SK-N-MC (cell line): ENCODE measurements around the gene FIBCD1.
A peak's percentile ranks its signal among the peaks of the same experiment; 100 is the strongest.

Source experiments
- DNase-seq: peaks from one replicate; pipeline ENCODE4 v3.0.0-alpha.2; 2011; ENCODE audit warnings: low read depth, low spot score
- H3K27ac ChIP-seq: fragments of 200-600 bp; sonication (generic); 2 replicates; pipeline ENCODE4 v1.5.1; 2016; ENCODE audit warnings: mixed run types
- H3K36me3 ChIP-seq: fragments of 200-600 bp; sonication (generic); 2 replicates; pipeline ENCODE4 v1.6.1; 2017; ENCODE audit warnings: antibody characterized with exemption, low read length, mixed read lengths; ENCODE audit not compliant: insufficient read depth
- H3K4me3 ChIP-seq: fragments of 200-600 bp; sonication (generic); 2 replicates; pipeline ENCODE4 v1.5.1; 2016
- H3K9ac ChIP-seq: fragments of 200-600 bp; sonication (generic); 2 replicates; pipeline ENCODE4 v1.8.0; 2017; ENCODE audit warnings: mixed run types, mixed read lengths; ENCODE audit not compliant: insufficient read length
- H3K9me3 ChIP-seq: fragments of 200-600 bp; sonication (generic); 2 replicates; pipeline ENCODE4 v1.6.1; 2017; ENCODE audit warnings: low read depth, mild to moderate bottlenecking, antibody characterized with exemption, low read length, moderate library complexity, mixed read lengths
- EZH2 ChIP-seq: fragments of 200-600 bp; sonication (generic); IDR thresholded peaks from one replicate; pipeline ENCODE4 v1.6.1; 2017; ENCODE audit warnings: antibody characterized with exemption
- FOXP2 ChIP-seq: optimal IDR thresholded peaks from 2 replicates; pipeline ENCODE3; 2011; ENCODE audit warnings: mild to moderate bottlenecking, moderate library complexity; ENCODE audit not compliant: insufficient read depth; ENCODE audit errors: extremely low read length, control extremely low read depth
- POLR2AphosphoS5 ChIP-seq: IDR thresholded peaks from 2 replicates; pipeline ENCODE4 v1.6.1; 2012; ENCODE audit warnings: mild to moderate bottlenecking, low read depth, low read length, borderline replicate concordance

The FIBCD1 gene

DNA sequence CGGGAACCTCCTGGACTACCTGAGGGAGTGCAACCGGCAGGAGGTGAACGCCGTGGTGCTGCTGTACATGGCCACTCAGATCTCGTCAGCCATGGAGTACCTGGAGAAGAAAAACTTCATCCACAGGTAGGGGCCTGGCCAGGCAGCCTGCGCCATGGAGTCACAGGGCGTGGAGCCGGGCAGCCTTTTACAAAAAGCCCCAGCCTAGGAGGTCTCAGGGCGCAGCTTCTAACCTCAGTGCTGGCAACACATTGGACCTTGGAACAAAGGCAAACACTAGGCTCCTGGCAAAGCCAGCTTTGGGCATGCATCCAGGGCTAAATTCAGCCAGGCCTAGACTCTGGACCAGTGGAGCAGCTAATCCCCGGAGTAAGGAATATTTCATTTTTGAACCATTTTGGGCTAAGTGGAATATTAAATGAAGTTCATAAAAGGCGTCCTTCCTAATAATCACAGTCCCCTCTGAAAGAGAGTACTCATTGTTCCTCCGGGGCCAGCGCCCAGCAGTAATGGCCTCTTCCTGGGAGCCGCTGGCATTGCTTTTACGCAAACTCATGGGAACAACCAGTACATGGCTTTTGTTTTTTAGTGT, 66.0 kb downstream of the FIBCD1 start:
- no peak overlapping the region for H3K4me3 ChIP-seq
- peaks cover 74% of the 10 kb centered on the region for H3K36me3 ChIP-seq
- H3K27ac ChIP-seq: no peak overlapping the region
- no peak for DNase-seq
- no peak for TF ChIP-seq EZH2
- TF ChIP-seq FOXP2: no peak
- TF ChIP-seq POLR2AphosphoS5: no peak
- no peak overlapping the region for H3K9ac ChIP-seq
- H3K9me3 ChIP-seq: no peaks in the 10 kb centered on the region

- no peak overlapping the region for H3K27ac ChIP-seq
- H3K9ac ChIP-seq: no peak overlapping the region
- H3K36me3 ChIP-seq: peaks cover 73% of the 10 kb centered on the region
- no peak for TF ChIP-seq FOXP2
- TF ChIP-seq POLR2AphosphoS5: no peak
- TF ChIP-seq EZH2: no peak
- no peak overlapping the region for H3K4me3 ChIP-seq
- no peaks in the 10 kb centered on the region for H3K9me3 ChIP-seq
- no peak for DNase-seq
Observed at GRCh38 chr9:130872508-130872907, 66.5 kb downstream of the FIBCD1 start.

- Histone ChIP-seq H3K27ac (no peak overlapping the region), H3K36me3 (peaks cover 69% of the 10 kb centered on the region)
Observed at GRCh38 chr9:130872093-130872492, 67.0 kb downstream of the FIBCD1 start.

GRCh38 chr9:130871395-130872062, 67.5 kb downstream of the FIBCD1 start:
- Histone ChIP-seq H3K27ac (no peak overlapping the region), H3K9ac (no peak overlapping the region), H3K36me3 (peaks cover 65% of the 10 kb centered on the region), H3K4me3 (no peak overlapping the region), H3K9me3 (no peaks in the 10 kb centered on the region)
- TF ChIP-seq EZH2 (no peak), POLR2AphosphoS5 (no peak), FOXP2 (no peak)
- no peak for DNase-seq

More at GRCh38 chr9:130872093-130872492, 67.0 kb downstream of the FIBCD1 start:
- Histone ChIP-seq H3K9me3 (no peaks in the 10 kb centered on the region), H3K4me3 (no peak overlapping the region), H3K9ac (no peak overlapping the region)
- no peak for TF ChIP-seq EZH2
- TF ChIP-seq FOXP2: no peak
- TF ChIP-seq POLR2AphosphoS5: no peak
- DNase-seq: no peak

- H3K9ac ChIP-seq: no peak overlapping the region
- TF ChIP-seq POLR2AphosphoS5 (no peak), FOXP2 (no peak), EZH2 (no peak)
- no peak overlapping the region for H3K27ac ChIP-seq
- H3K4me3 ChIP-seq: no peak overlapping the region
- H3K36me3 ChIP-seq: peaks cover 65% of the 10 kb centered on the region
- no peak for DNase-seq
- H3K9me3 ChIP-seq: no peaks in the 10 kb centered on the region
Observed at GRCh38 chr9:130870491-130871381, 68.3 kb downstream of the FIBCD1 start.

GRCh38 chr9:130869250-130869649, 69.8 kb downstream of the FIBCD1 start:
- Histone ChIP-seq H3K9me3 (no peaks in the 10 kb centered on the region), H3K4me3 (no peak overlapping the region), H3K9ac (no peak overlapping the region), H3K27ac (no peak overlapping the region), H3K36me3 (peaks cover 66% of the 10 kb centered on the region)
- DNase-seq: peak; percentile 50
- TF ChIP-seq FOXP2: no peak
- no peak for TF ChIP-seq EZH2
- no peak for TF ChIP-seq POLR2AphosphoS5

- DNase-seq: no peak
- Histone ChIP-seq H3K4me3 (no peak overlapping the region), H3K36me3 (peaks cover 64% of the 10 kb centered on the region), H3K27ac (no peak overlapping the region), H3K9me3 (no peaks in the 10 kb centered on the region), H3K9ac (no peak overlapping the region)
- TF ChIP-seq EZH2 (no peak), FOXP2 (no peak), POLR2AphosphoS5 (no peak)
Observed at GRCh38 chr9:130868230-130868629, 70.8 kb downstream of the FIBCD1 start.

- no peak overlapping the region for H3K4me3 ChIP-seq
- 0 out of 2 replicates have a peak overlapping the region, but pooled peaks have one; percentile 1 for H3K27ac ChIP-seq
- no peak for DNase-seq
- H3K9me3 ChIP-seq: no peaks in the 10 kb centered on the region
- peaks cover 64% of the 10 kb centered on the region for H3K36me3 ChIP-seq
- H3K9ac ChIP-seq: no peak overlapping the region
- no peak for TF ChIP-seq EZH2
Observed at GRCh38 chr9:130867556-130867955, 71.5 kb downstream of the FIBCD1 start.
